GM21717 (cell line): Measurements from ENCODE around the gene JAK3.
"Not testable (repeated sequence)": the region's sequence is repeated elsewhere in the genome, so short reads cannot be mapped to it uniquely, and the experiment has no call there.

Source experiments
- ATAC-seq: cut with Tn5 transposase; IDR thresholded peaks from one replicate; pipeline ENCODE4 v1.9.1; 2021; ENCODE audit warnings: mild to moderate bottlenecking, moderate library complexity; ENCODE audit not compliant: unreplicated experiment

The JAK3 gene

GRCh38 chr19:17847538-17848366 lies at the start of gene JAK3:
JAK3 (minus strand) TSS chr19:17847982; CDS start chr19:17844417, 3,565 bp downstream.
- ATAC-seq = peak; percentile 58

GRCh38 chr19:17893766-17894165 lies 46.0 kb upstream of the JAK3 start:
- ATAC-seq = no peak

- ATAC-seq = no peak
These were observed 41.9 kb upstream of the JAK3 start for GRCh38 chr19:17889609-17890214.

GRCh38 chr19:17888260-17888659 lies 40.5 kb upstream of the JAK3 start:
- ATAC-seq = no peak

- ATAC-seq = not testable (repeated sequence)
These were observed 39.4 kb upstream of the JAK3 start for GRCh38 chr19:17887221-17887620.

GRCh38 chr19:17886515-17886914 lies 38.7 kb upstream of the JAK3 start:
- no peak for ATAC-seq

GRCh38 chr19:17883627-17884410 lies 36.0 kb upstream of the JAK3 start:
- no peak for ATAC-seq

- ATAC-seq = no peak
These were observed 33.9 kb upstream of the JAK3 start for GRCh38 chr19:17881701-17882100.

- no peak for ATAC-seq
These were observed 31.7 kb upstream of the JAK3 start for GRCh38 chr19:17879466-17879865.

- no peak for ATAC-seq
These were observed 29.9 kb upstream of the JAK3 start for GRCh38 chr19:17877696-17878095.

- no peak for ATAC-seq
These were observed 27.0 kb upstream of the JAK3 start for GRCh38 chr19:17874758-17875135.

GRCh38 chr19:17873786-17874757 lies 26.3 kb upstream of the JAK3 start:
- ATAC-seq = no peak

GRCh38 chr19:17872251-17873001 lies 24.6 kb upstream of the JAK3 start:
- ATAC-seq = no peak

GRCh38 chr19:17871878-17872250 lies 24.1 kb upstream of the JAK3 start, which contains the start of gene SLC5A5:
SLC5A5 (plus strand) TSS chr19:17871945; CDS start chr19:17872320, 375 bp downstream.
- ATAC-seq = no peak

GRCh38 chr19:17871032-17871877 lies 23.5 kb upstream of the JAK3 start:
- ATAC-seq = no peak

- no peak for ATAC-seq
These were observed 21.4 kb upstream of the JAK3 start for GRCh38 chr19:17869114-17869608.

- ATAC-seq = no peak
These were observed 20.9 kb upstream of the JAK3 start for GRCh38 chr19:17868669-17869068.

- ATAC-seq = no peak
These were observed 19.2 kb upstream of the JAK3 start for GRCh38 chr19:17866964-17867486.
